Measurements from ENCODE around the gene C1QTNF9.
"Not testable (repeated sequence)": the region's sequence is repeated elsewhere in the genome, so short reads cannot be mapped to it uniquely, and the experiment has no call there.

C1QTNF9 gene

GRCh38 chr13:24323036-24323738 is 13.8 kb downstream of the C1QTNF9 start:
- DNase-seq, result no peak

DNA sequence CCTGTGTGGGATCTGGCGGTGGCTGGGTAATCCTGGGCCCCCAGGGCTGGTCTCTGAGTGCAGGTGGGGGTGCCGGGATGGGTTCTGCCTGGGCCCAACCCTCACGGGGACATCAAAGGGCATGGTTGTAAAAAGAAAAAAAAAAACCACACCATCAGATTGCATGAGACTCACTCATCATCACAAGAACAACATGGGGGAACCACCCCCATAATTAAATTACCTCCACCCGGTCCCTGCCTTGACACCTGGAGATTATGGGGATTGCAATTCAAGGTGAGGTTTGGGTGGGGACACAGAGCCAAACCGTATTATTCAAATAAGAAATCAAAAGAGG is 14.3 kb downstream of the C1QTNF9 start:
- no peak for DNase-seq

DNA sequence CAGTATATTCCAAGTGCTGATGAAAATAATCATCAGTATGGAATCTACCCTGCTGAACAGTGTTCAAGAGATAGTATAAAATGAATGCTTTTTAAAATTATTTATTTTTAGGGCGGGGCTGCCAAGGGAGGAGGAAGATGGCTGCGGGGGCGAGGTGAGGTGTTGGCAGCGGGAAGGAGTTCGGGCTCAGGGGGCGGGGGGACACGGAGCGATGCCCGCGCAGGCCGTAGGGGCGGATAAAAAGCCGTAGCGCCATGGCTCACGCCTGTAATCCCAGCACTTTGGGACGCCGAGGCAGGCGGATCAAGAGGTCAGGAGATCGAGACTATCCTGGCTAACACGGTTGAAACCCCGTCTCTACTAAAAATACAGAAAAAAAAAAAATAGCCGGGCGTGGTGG is 18.2 kb downstream of the C1QTNF9 start:
- DNase-seq, result not testable (repeated sequence)

DNA sequence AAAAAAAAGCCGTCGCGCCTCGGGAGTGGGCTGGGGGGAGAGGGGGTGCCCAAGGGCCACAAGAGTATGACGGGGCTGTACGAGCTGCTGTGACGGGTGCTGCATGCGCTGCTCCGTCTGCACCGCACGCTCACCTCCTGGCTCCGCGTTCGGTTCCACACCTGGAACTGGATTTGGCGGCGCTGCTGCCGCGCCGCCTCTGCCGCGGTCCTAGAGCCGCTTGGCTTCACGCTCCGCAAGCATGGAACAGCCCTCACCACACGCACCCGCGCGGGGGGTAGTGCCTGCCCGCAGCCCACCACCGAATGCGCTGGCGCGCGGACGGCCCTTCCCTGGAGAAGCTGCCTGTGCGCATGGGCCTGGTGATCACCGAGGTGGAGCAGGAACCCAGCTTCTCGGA is 18.8 kb downstream of the C1QTNF9 start:
- no peak for DNase-seq

GRCh38 chr13:24338721-24339120 is 29.3 kb downstream of the C1QTNF9 start:
- DNase-seq, result no peak

DNA sequence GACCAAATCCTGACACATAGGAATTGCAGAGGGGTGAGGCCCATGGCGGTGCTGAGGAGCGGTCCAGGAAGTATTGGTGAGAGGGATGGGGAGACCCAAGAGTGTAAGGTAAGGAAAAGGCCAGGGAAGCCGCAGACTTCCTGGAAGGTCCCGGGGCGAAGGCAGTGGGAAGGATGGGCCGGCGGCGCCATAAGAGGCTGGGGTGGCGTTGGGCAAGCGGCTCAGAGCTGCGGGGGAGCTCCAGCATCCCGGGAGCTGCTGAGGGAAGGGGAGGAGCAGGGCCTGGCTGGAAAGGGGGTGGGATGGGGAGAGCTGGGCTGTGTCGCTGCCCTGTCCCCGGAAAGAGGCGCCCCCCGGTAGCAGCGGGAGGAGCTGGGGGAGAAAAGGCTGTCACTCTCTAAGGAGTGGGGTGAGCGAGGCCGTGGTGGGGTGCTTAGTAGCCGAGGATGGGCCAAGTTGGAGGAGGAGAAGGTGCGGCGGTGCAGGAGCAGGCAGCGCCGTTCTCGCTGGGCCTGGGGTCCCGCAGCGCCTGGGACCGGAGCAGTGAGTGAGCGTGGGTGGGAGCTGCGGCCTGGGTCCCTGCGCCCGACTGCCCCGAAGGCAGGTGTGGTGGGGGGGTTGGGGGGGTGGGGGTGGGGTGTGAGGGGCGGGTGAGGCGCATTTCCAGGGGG is 30.7 kb downstream of the C1QTNF9 start:
- DNase-seq, result no peak

- no peak for DNase-seq
These were observed 31.2 kb downstream of the C1QTNF9 start for GRCh38 chr13:24340608-24340955.

GRCh38 chr13:24341439-24341838 is 32.1 kb downstream of the C1QTNF9 start:
- no peak for DNase-seq

GRCh38 chr13:24348385-24348784 is 39.0 kb downstream of the C1QTNF9 start:
- no peak for DNase-seq

GRCh38 chr13:24348797-24349515 is 39.6 kb downstream of the C1QTNF9 start:
- DNase-seq, result no peak

- not testable (repeated sequence) for DNase-seq
These were observed 40.6 kb downstream of the C1QTNF9 start for GRCh38 chr13:24349778-24350664.

DNA sequence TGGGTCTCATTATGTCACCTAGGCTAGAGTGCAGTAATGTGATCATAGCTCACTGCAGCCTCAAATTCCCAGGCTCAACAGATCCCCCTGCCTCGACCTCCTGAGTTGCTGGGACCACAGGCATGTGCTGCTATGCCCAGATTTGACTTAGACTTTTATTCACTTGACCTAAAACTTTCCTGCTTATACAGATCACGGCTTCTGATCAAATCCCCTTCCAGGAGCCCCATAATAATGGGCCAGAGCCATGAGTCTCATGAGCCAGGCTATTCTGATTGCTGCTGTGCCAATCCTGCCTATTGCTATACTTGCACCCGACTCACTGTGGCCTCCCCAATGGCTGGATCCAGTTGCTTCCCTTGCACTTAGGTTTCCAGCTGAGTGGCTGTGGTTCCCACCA is 42.0 kb downstream of the C1QTNF9 start:
- DNase-seq, result no peak

- DNase-seq, result no peak
These were observed 44.4 kb downstream of the C1QTNF9 start for GRCh38 chr13:24353736-24354135.

- DNase-seq, result no peak
These were observed 45.7 kb downstream of the C1QTNF9 start for GRCh38 chr13:24355103-24355502.

DNA sequence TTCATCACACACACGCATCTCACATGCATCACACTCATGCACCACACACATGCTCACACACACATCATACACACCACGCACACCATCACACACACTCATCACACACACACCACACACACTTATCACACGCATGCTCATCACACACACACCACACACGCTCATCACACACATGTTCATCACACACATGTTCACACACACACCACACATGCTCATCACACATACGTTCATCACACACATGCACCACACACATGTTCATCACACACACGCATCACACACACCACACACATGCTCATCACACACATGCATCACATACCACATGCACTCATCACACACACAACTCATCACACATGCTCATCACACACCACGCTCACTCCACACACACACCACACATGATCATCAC is 46.9 kb downstream of the C1QTNF9 start:
- no peak for DNase-seq

GRCh38 chr13:24356837-24357236 is 47.5 kb downstream of the C1QTNF9 start:
- no peak for DNase-seq

DNA sequence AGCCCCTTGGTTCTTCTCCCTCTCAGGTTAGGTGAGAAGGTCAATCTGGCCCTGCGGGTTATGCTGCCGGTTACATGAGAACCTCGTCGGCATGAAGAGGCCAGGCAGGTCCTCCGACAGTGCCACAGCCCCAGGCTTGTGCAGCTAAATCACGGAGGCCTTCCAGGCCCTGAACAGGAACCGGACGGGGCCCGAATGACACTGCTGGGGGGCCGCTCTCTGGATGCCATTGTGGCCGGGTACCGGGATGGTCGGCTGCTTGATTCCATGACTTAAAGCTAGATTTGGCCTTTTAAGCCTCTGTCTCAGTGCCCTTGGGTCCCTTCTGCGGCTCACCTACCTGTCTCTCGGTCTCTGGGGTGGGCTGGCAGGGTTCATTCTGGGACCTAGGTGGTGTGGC is 48.4 kb downstream of the C1QTNF9 start:
- DNase-seq, result no peak

GRCh38 chr13:24358836-24359235 is 49.5 kb downstream of the C1QTNF9 start:
- DNase-seq, result not testable (repeated sequence)

GRCh38 chr13:24359252-24359651 is 49.9 kb downstream of the C1QTNF9 start:
- not testable (repeated sequence) for DNase-seq

DNA sequence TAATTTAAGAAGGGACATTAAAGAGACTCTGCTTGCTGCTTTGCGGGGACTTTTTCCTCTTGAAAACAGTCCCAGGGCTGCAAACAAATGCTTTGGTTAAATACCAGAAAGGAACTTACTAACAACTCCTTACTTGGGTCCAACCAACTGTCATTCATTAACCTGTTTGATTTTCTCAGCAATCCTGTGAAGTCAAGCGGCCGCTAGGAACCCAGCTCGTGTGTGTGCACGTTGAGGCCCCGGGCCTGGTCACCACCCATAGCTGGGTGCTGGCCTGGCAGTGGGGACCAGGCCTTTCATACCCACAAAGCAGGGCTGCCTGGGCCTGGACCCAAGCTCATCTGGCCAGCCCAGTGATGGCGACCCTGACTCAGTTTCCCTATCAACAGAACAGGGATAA is 50.7 kb downstream of the C1QTNF9 start:
- DNase-seq, result no peak

DNA sequence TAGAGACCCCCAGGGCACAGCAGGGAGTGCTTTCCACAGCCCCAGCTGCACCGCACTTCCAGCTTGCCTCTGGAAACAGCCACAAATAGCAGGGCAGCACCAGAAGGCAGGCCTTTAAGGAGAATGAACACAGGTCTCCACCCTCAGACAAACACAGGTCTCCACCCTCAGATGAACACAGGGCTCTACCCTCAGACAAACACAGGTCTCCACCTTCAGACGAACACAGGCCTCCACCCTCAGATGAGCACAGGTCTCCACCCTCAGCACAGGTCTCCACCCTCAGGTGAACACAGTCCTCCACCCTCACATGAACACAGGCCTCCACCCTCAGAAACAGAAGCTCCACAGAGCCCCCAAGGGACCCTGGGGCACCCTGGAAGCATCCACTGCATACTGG is 51.7 kb downstream of the C1QTNF9 start:
- DNase-seq, result no peak

DNA sequence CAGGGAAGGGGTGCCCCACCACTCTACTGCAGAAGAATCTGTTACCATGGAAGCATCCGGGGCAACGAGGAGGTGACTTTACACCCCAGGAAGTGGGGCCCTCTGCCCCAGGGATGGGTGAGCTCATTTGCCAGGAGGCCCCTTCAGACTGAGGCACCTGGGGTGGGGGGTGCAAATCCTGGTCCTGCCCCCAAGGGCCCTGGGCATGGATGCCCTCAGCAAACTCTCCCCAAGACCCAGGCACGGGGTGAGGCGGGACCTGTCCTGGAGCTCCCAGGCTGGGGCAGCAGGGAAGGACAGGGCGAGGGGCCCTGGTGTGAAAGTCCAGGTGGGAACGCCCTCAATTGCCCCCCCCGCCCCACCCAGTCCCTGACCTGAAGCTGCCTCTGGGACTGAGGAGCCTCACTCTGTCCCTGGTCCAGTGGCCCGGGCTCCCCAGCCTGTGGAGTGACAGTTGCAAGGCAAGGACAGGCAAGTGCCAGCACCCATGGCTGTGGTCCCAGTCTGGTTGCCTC is 52.5 kb downstream of the C1QTNF9 start:
- no peak for DNase-seq

DNA sequence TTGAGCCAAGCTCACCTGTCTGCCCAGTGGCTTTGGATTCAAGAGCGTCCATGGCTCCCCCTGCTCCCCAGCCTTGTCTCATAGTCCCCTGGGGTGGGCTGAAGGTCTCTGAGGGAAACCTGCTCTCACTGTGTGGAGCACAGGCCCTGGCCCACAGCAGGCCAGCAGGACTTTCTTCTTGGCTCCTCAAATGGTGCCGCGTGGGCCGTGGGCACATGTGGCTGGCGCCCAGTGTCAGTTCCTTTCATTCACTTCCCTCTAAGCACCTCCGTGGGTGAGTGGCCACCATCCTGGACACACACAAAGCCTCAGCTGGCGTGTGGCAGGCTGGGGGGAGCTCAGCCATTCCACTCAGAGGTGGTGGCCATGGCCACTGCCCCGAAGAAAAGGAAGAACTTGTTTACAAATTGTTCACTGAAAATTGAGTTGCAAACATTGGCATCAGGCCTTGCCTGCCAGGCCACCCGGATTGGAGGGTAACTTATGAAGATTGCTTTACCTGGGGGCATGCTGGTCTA is 53.1 kb downstream of the C1QTNF9 start:
- DNase-seq, result no peak
